Measurements from ENCODE around the gene RBBP8. TPM values are rescaled to one million over a fixed set of nuclear protein-coding genes. Genes with fewer than 3 reads are reported as not detected.

Gene RBBP8
- polyA plus RNA-seq, 1 experiment, result 22.1 TPM

DNA sequence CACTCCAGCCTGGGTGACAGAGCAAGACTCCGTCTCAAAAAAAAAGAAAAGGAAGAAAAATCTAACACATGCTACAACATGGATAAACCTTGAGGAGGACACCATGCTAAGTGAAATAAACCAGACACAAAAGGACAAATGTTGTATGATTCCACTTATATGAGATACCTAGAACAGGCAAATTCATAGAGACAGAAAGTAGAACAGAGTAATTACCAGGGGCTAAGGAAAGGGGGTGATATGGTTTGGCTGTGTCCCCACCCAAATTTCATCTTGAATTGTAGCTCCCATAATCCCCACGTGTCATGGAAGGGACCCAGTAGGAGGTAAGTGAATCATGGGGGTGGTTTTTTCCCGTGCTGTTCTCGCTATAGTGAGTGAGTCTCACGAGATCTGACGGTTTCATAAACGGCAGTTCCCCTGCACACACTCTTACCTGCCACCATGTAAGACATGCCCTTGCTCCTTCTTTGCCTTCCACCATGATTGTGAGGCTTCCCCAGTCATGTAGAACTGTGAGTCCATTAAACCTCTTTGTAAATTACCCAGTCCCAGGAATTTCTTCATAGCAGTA lies 110.8 kb downstream of the RBBP8 start:
- Histone ChIP-seq H3K9me3 (ENCODE audit: control insufficient read depth, insufficient read depth, low read length) (peaks cover 3% of the 10 kb centered on the region; the same call in 1 of the 2 replicates), H3K27me3 (ENCODE audit: control insufficient read depth, insufficient read depth, low read length) (no peaks in the 10 kb centered on the region), H3K27ac (ENCODE audit: low read depth, low read length) (no peak overlapping the region), H3K4me3 (ENCODE audit: low read depth, low read length) (no peak overlapping the region)
- ChIA-PET CTCF (interaction anchor here (0.7 kb wide), 1 partner anchor 12 kb away, joined by 3 read pairs; no protein-coding TSS in a partner anchor), POLR2A (no interaction called here)
- no peak for DNase-seq (ENCODE audit: low read depth, low spot score)
- TF ChIP-seq, protein P1, sequence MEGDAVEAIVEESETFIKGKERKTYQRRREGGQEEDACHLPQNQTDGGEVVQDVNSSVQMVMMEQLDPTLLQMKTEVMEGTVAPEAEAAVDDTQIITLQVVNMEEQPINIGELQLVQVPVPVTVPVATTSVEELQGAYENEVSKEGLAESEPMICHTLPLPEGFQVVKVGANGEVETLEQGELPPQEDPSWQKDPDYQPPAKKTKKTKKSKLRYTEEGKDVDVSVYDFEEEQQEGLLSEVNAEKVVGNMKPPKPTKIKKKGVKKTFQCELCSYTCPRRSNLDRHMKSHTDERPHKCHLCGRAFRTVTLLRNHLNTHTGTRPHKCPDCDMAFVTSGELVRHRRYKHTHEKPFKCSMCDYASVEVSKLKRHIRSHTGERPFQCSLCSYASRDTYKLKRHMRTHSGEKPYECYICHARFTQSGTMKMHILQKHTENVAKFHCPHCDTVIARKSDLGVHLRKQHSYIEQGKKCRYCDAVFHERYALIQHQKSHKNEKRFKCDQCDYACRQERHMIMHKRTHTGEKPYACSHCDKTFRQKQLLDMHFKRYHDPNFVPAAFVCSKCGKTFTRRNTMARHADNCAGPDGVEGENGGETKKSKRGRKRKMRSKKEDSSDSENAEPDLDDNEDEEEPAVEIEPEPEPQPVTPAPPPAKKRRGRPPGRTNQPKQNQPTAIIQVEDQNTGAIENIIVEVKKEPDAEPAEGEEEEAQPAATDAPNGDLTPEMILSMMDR (IDR thresholded peaks at IDR 0.05; ENCODE audit: low read depth, low read length), result no peak

DNA sequence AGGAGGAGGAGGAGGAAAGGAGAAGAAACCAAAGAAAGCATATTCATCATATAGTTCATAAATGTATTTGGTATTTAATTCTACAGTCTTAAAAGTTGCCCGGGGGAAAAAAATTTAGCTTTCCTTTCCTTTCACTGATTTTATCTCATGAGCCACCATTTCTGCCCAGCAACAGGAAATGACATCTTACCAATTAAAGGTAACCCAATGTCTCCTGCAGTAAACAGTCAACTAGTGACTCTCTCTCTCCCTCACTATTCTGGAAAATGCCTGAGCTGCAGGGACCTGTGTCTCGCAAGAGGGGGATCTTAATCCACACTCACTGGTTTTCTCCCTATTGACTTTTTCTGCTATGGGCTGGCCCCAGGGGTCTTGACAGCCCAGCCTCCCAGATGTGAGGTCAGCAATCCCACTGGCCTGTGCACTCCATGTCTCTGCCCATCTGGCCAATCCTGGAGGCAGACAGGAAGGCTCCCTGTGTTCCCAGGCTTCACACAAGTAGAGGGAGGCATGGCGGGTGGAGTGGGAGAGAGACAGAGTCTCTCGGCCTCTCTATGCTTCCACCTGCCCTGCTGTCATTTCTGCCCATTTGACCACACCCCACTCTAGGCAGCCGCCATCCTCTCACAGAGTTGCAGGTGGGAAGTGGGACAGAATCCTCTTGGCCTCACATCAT lies 116.7 kb downstream of the RBBP8 start:
- Histone ChIP-seq H3K27ac (ENCODE audit: low read depth, low read length) (no peak overlapping the region), H3K9me3 (ENCODE audit: control insufficient read depth, insufficient read depth, low read length) (no peaks in the 10 kb centered on the region), H3K27me3 (ENCODE audit: control insufficient read depth, insufficient read depth, low read length) (no peaks in the 10 kb centered on the region), H3K4me3 (ENCODE audit: low read depth, low read length) (no peak overlapping the region)
- POLR2A ChIA-PET, result no interaction called here
- TF ChIP-seq, protein P1 (IDR thresholded peaks at IDR 0.05; ENCODE audit: low read depth, low read length), result no peak
- CTCF ChIA-PET, result no interaction called here
- no peak for DNase-seq (ENCODE audit: low read depth, low spot score)

DNA sequence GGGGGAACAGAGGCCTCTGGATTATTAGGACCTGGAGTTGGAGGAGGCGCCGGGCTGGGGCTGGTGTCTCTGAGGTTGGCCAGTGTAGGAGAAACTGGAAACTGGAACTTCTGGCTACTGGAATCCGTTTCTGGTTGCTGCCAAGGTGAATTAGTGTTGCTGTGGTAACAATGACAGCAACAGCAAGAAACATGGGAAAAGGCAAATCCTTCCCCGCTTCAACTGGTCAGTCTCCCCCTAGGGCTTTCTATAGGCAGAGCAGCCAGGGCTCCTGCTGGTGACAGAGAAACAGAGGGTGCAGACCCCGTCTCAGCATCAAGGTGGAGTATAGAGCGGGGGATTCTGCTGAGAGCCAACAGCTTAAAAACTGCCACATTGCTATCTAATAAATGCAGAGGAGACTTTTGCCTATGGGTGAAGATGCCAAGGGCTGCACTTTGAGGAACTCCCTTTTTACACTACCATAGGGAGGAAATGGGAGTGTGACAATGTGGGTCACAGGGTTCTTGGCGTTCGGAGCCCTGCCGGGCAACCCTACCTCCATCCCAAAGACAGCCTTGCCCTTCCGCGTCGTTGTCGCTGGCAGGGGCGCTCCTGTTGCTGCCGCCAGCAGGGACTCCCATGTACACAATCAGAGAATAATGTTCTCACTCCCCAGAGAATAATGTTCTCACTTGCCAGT lies 120.8 kb downstream of the RBBP8 start:
- Histone ChIP-seq H3K27me3 (ENCODE audit: control insufficient read depth, insufficient read depth, low read length) (no peaks in the 10 kb centered on the region), H3K4me3 (ENCODE audit: low read depth, low read length) (no peak overlapping the region), H3K27ac (ENCODE audit: low read depth, low read length) (no peak overlapping the region), H3K9me3 (ENCODE audit: control insufficient read depth, insufficient read depth, low read length) (no peaks in the 10 kb centered on the region)
- TF ChIP-seq, protein P1 (IDR thresholded peaks at IDR 0.05; ENCODE audit: low read depth, low read length), result peak; percentile 62
- ChIA-PET CTCF (no interaction called here), POLR2A (no interaction called here)
- no peak for DNase-seq (ENCODE audit: low read depth, low spot score)

DNA sequence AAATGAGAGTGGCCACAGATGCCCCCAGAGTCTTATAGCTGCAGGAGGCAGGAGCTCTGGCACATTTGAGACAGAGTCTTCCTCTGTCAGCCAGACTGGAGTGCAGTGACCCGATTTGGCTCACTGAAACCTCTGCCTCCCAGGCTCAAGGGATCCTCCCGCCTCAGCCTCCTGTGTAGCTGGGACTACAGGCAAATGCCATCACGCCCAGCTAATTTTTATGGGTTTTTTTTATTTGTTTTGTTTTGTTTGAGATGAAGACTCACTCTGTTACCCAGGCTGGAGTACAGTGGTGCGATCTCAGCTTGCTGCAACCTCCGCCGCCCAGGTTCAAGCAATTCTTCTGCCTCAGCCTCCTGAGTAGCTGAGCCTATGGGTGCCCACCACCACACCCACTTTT lies 121.4 kb downstream of the RBBP8 start:
- no peak for DNase-seq (ENCODE audit: low read depth, low spot score)
- CTCF ChIA-PET, result no interaction called here
- no peak overlapping the region for H3K4me3 ChIP-seq (ENCODE audit: low read depth, low read length)
- H3K27me3 ChIP-seq (ENCODE audit: control insufficient read depth, insufficient read depth, low read length), result no peaks in the 10 kb centered on the region
- H3K27ac ChIP-seq (ENCODE audit: low read depth, low read length), result no peak overlapping the region
- POLR2A ChIA-PET, result no interaction called here
- H3K9me3 ChIP-seq (ENCODE audit: control insufficient read depth, insufficient read depth, low read length), result no peaks in the 10 kb centered on the region
- TF ChIP-seq, protein P1 (IDR thresholded peaks at IDR 0.05; ENCODE audit: low read depth, low read length), result no peak

DNA sequence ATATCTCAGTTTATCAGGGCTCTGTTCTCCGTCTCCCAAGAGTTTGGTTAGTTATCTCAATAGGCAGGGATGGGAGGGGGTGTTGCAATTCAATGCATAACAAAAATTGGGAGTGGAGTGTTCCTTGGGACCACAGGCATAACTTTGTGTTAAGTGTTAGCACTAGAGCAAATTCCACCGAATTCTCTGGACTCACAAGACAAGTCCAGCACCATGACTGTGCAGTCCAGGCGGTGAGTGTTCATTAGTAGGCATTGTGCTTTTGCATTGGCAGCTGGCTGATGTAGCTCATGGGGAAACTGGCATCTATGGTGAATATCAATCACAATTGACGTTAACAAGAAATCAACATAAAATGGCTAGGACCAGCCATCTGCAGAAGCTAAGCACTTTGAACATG lies 123.2 kb downstream of the RBBP8 start:
- TF ChIP-seq, protein P1 (IDR thresholded peaks at IDR 0.05; ENCODE audit: low read depth, low read length), result no peak
- ChIA-PET POLR2A (no interaction called here), CTCF (interaction anchor here (1.4 kb wide), 1 partner anchor 75 kb away, joined by 3 read pairs; no protein-coding TSS in a partner anchor)
- no peak overlapping the region for H3K27ac ChIP-seq (ENCODE audit: low read depth, low read length)
- H3K4me3 ChIP-seq (ENCODE audit: low read depth, low read length), result no peak overlapping the region
- no peaks in the 10 kb centered on the region for H3K27me3 ChIP-seq (ENCODE audit: control insufficient read depth, insufficient read depth, low read length)
- DNase-seq (ENCODE audit: low read depth, low spot score), result no peak
- no peaks in the 10 kb centered on the region for H3K9me3 ChIP-seq (ENCODE audit: control insufficient read depth, insufficient read depth, low read length)
